Mesothelial cell of epicardium (in vitro differentiated cells): ENCODE results near the gene SYNGR1. TPM values are rescaled to one million over a fixed set of nuclear protein-coding genes. Genes with fewer than 3 reads are reported as not detected.
A peak's percentile ranks its signal among the peaks of the same experiment; 100 is the strongest.
"Not testable (repeated sequence)": the region's sequence is repeated elsewhere in the genome, so short reads cannot be mapped to it uniquely, and the experiment has no call there.

Source experiments
- DNase-seq, 2 experiments: peaks; one replicate each; pipeline ENCODE4 v3.0.0; 2021; ENCODE audit warnings: low spot score in 2 of 2; ENCODE audit not compliant: unreplicated experiment in 2 of 2
- H3K27ac Mint-ChIP-seq: 2 replicates; pipeline ENCODE4 v1.8.0; 2021; ENCODE audit warnings: mixed read lengths
- H3K27me3 Mint-ChIP-seq: 2 replicates; pipeline ENCODE4 v1.8.0; 2021; ENCODE audit warnings: low read depth, mixed read lengths
- H3K36me3 Mint-ChIP-seq: 2 replicates; pipeline ENCODE4 v1.8.0; 2021; ENCODE audit warnings: mixed read lengths
- H3K4me1 Mint-ChIP-seq: 2 replicates; pipeline ENCODE4 v1.8.0; 2021; ENCODE audit warnings: mixed read lengths
- H3K4me3 Mint-ChIP-seq: 2 replicates; pipeline ENCODE4 v1.8.0; 2021; ENCODE audit warnings: mild to moderate bottlenecking, moderate library complexity, mixed read lengths
- H3K9me3 Mint-ChIP-seq: 2 replicates; pipeline ENCODE4 v1.8.0; 2021; ENCODE audit warnings: mixed read lengths
- total RNA-seq: library from RNA; stranded (reverse); gene quantifications from 3 replicates; pipeline ENCODE4 v1.2.1, GENCODE V29; 2021
- TF ChIP-seq, protein P1 (sequence below): fragments of 200-600 bp; sonication (generic); IDR thresholded peaks from one replicate; pipeline ENCODE4 v1.5.0; 2021; ENCODE audit warnings: antibody characterized with exemption; ENCODE audit not compliant: unreplicated experiment

Gene SYNGR1
- total RNA-seq, 1 donor from 2014 or later = 38.9 TPM

DNA sequence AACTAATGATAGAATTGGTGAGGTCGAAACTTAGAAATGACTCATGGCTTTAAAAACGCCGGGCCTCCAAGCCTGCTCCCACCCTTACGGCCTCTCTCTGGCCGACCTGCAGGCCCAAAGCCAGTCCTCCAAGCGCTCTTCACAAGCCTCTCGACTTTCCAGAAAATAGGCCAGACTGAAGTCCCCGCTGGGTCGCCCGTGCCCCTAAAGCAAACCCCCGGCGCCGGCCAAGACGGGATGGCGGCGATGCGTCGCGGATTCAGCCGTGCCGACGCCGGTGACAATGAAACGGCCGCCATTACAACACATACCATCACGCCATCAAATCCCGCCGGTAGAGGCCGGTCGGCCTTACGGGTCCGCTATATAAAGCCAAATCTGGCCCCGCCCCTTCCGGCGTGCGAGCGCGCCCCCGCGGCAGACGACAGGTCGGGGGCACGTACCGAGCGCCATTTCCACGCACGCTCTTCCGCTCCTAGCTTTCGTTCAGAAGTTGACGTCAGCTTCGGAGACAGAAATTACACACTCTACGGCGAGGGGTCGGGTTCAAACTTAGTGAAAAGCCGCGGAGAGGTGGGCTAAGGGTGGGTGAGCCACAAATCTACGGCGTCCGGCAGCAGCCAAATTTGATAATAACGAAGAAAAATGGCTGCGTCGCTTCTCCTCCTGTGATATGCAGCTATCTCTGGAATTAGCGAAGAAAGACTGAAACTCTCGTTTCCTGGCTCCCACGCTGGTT, 30.3 kb upstream of the SYNGR1 start, which contains the start of gene RPL3:
TSS of gene RPL3 (minus strand) at position 340 of the 739 bp plus-strand sequence. CDS start at position 314, 26 bp downstream.
- peaks cover 35% of the 10 kb centered on the region for H3K4me1 Mint-ChIP-seq

DNA sequence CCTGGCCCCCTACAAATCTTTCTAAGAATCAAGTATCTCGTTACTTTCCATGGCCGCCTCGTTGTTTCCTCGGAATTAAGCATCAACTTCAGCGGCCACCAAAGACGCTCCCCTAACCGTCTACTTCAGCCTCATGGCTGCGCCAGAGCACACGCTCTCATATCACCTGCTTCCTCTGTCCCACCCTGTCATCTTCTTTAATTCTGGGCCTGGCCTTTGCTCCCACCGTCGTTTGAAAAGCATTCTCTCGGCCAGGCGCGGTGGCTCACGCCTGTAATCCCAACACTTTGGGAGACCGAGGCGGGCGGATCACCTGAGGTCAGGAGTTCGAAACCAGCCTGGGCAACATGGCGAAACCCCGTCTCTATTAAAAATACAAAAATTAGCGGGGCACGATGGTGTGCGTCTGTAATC, 29.2 kb upstream of the SYNGR1 start:
- Mint-ChIP-seq H3K4me3 (peak overlapping the region; percentile 100), H3K36me3 (peaks cover 16% of the 10 kb centered on the region), H3K27ac (peak overlapping the region; percentile 89), H3K4me1 (peaks cover 30% of the 10 kb centered on the region)
- not testable (repeated sequence) for DNase-seq, H3K27me3 Mint-ChIP-seq, H3K9me3 Mint-ChIP-seq

More for the DNA sequence above, 30.3 kb upstream of the SYNGR1 start, which contains the start of gene RPL3:
- H3K36me3 Mint-ChIP-seq = peaks cover 23% of the 10 kb centered on the region
- TF ChIP-seq, protein P1, sequence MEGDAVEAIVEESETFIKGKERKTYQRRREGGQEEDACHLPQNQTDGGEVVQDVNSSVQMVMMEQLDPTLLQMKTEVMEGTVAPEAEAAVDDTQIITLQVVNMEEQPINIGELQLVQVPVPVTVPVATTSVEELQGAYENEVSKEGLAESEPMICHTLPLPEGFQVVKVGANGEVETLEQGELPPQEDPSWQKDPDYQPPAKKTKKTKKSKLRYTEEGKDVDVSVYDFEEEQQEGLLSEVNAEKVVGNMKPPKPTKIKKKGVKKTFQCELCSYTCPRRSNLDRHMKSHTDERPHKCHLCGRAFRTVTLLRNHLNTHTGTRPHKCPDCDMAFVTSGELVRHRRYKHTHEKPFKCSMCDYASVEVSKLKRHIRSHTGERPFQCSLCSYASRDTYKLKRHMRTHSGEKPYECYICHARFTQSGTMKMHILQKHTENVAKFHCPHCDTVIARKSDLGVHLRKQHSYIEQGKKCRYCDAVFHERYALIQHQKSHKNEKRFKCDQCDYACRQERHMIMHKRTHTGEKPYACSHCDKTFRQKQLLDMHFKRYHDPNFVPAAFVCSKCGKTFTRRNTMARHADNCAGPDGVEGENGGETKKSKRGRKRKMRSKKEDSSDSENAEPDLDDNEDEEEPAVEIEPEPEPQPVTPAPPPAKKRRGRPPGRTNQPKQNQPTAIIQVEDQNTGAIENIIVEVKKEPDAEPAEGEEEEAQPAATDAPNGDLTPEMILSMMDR = peak; percentile 45
- DNase-seq = peak; percentile 93 to 98
- no peaks in the 10 kb centered on the region for H3K27me3 Mint-ChIP-seq
- H3K9me3 Mint-ChIP-seq = no peaks in the 10 kb centered on the region
- peak within 1 kb of the TSS; percentile 99 for H3K27ac Mint-ChIP-seq
- peak within 1 kb of the TSS; percentile 100 for H3K4me3 Mint-ChIP-seq

DNA sequence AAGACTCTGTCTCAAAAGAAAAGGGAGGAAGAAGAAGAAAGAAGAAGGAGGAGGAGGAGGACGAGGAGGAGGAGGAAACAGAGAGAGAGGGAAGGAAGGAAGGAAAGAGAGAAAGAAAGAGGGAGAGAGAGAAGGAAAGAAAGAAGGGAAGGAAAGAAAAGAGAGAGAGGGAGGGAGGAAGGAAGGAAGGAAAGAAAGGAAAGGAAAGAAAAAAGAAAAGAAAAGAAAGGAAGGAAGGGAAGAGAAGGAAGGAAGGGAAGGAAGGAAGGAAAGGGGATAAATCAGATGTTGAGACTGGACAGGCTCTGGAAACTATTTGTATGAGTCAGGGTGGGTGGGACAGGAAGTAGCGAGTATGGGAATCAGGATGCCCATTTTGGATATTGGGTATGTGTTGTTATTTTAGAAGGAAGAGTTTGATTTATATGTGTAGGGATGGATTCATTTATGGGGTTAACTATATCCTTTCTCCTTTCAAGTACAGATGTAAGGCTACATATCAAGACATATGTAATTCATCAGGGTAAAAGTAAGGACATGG, 24.3 kb upstream of the SYNGR1 start:
- Mint-ChIP-seq H3K27ac (no peak overlapping the region), H3K4me1 (no peaks in the 10 kb centered on the region), H3K36me3 (no peaks in the 10 kb centered on the region), H3K4me3 (no peak overlapping the region), H3K27me3 (no peaks in the 10 kb centered on the region), H3K9me3 (no peaks in the 10 kb centered on the region)
- TF ChIP-seq, protein P1 = no peak
- no peak for DNase-seq

DNA sequence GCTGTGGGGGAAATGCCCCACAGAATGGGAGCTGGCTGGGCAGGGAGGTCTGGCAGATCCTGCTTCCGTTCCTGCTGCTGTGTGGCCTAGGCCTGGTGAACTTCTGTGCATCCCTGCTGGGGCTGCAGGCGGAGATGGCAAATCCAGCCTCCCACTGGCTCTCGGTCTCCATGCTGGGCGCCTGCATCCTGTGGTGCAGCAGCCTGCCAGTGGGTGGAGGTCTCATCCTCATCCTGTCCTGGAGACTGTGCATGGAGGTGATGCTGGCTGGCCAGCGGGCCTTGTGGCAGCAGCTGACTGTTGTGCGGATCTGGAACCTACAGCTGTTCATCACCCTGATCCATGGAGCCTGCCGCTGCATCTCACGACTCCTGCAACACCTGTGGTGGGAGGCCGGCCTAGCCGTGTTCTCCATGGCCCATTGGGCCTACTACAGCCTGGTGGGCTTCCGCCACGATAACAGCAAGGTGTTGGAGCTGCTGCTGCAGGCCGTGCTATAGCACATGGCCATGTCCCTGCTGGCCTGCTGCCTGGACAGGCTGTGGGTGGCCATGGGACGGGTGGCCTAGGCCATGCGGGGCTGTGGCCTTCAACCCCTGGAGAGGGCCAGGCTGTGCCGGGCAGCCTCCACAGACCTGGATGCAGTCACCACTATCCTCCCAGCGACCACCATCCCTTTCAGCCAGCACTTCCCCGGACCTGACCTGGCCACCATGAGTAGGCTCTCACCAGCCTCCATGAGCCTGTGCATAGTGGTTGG, 21.6 kb upstream of the SYNGR1 start:
- H3K9me3 Mint-ChIP-seq = no peaks in the 10 kb centered on the region
- H3K36me3 Mint-ChIP-seq = no peaks in the 10 kb centered on the region
- no peak overlapping the region for H3K27ac Mint-ChIP-seq
- no peak for DNase-seq
- H3K4me3 Mint-ChIP-seq = no peak overlapping the region
- H3K4me1 Mint-ChIP-seq = peaks cover 9% of the 10 kb centered on the region
- H3K27me3 Mint-ChIP-seq = no peaks in the 10 kb centered on the region
- TF ChIP-seq, protein P1 = no peak

DNA sequence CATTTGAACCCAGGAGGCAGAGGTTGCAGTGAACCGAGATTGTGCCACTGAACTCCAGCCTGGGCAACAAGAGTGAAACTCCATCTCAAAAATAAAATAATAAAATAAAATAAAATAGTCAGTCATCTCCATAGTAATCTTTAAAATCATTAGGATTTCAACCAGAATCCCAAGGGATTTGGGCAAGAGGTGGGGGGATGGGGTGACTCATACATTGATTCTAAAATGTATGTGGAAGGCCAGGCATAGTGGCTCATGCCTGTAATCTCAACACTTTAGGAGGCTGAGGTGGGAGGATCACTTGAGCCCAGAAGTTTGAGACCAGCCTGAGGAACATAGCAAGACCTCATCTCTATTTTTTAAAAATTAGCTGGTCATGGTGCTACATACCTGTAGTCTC, 19.2 kb upstream of the SYNGR1 start:
- H3K27ac Mint-ChIP-seq, H3K9me3 Mint-ChIP-seq, DNase-seq, H3K27me3 Mint-ChIP-seq, H3K4me3 Mint-ChIP-seq, H3K36me3 Mint-ChIP-seq: not testable (repeated sequence)
- peaks cover 20% of the 10 kb centered on the region for H3K4me1 Mint-ChIP-seq

DNA sequence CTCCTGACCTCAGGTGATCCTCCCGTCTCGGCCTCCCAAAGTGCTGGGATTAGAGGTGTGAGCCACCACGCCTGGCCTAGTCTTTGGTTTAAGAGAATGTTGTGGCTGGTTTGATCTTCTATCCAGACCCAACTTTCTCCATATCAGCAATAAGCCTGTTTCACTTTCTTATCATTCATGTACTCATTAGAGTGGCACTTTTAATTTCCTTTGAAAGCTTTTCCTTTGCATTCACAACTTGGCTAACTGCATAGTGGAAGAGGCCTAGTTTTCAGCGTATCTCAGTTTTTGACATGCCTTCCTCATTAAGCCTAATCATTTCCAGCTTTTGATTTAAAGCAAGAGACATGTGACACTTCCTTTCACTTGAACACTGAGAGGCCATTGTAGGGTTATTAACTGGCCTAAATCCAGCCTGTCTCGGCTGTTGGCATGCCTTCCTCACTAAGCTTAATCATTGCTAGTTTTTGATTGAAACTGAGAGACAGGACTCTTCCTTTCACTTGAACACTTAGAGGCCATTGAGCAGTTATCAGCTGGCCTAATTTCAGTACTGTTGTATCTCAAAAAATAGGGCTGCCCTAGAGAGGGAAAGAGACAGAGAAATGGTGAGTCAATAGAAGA, 17.2 kb upstream of the SYNGR1 start:
- peaks cover 20% of the 10 kb centered on the region for H3K4me1 Mint-ChIP-seq
- no peak overlapping the region for H3K4me3 Mint-ChIP-seq
- TF ChIP-seq, protein P1 = no peak
- no peak for DNase-seq
- no peaks in the 10 kb centered on the region for H3K36me3 Mint-ChIP-seq
- H3K27ac Mint-ChIP-seq = peak overlapping the region; percentile 83
- H3K27me3 Mint-ChIP-seq = no peaks in the 10 kb centered on the region
- no peaks in the 10 kb centered on the region for H3K9me3 Mint-ChIP-seq
